SK-N-SH (cell line): ENCODE data around the gene CCNL2. TPM values are rescaled to one million over a fixed set of nuclear protein-coding genes. Genes with fewer than 3 reads are reported as not detected.

Source experiments
- CTCF ChIA-PET: fragments of 300-600, 350-600 bp; formaldehyde crosslinking; extraction: SDS; loops from one replicate; lab custom pipeline; 2021; lab: Yijun Ruan, JAX
- POLR2A ChIA-PET: fragments of 350-600 bp; sonication (Branson Sonifier 250); formaldehyde crosslinking; extraction: SDS; loops from one replicate; lab custom pipeline; 2020; ENCODE audit warnings: antibody characterized with exemption, inconsistent platforms; lab: Yijun Ruan, JAX
- DNase-seq: peaks from one replicate; pipeline ENCODE4 v3.0.0; 2012
- H2AFZ ChIP-seq: fragments of 200-600 bp; sonication (generic); 2 replicates; pipeline ENCODE4 v1.8.1; 2016; ENCODE audit warnings: antibody characterized with exemption, mild to moderate bottlenecking, low read depth
- H3F3A ChIP-seq: fragments of 200-600 bp; sonication (generic); replicated peaks from 2 replicates; pipeline ENCODE3; 2016; ENCODE audit warnings: antibody characterized with exemption, mild to moderate bottlenecking; ENCODE audit not compliant: insufficient read depth
- H3K27ac ChIP-seq, 2 experiments: fragments of 200-500 bp in 1 of 2; fragments of 200-600 bp in 1 of 2; sonication (Bioruptor generic) in 1 of 2; sonication (generic), shearing (Covaris generic) in 1 of 2; 2 replicates each; pipeline versions ENCODE4 v1.5.1 to v1.6.1; 2014 to 2016; ENCODE audit warnings: low read depth in 2 of 2, inconsistent platforms in 1 of 2, low read length in 1 of 2, mild to moderate bottlenecking in 1 of 2, mixed read lengths in 1 of 2
- H3K27me3 ChIP-seq: fragments of 200-600 bp; sonication (generic), shearing (Covaris generic); 2 replicates; pipeline ENCODE4 v1.6.1; 2016; ENCODE audit warnings: mixed run types; ENCODE audit not compliant: insufficient read depth
- H3K36me3 ChIP-seq, 2 experiments: fragments of 200-500 bp in 1 of 2; fragments of 200-600 bp in 1 of 2; sonication (Bioruptor generic) in 1 of 2; sonication (generic) in 1 of 2; replicated peaks in 1 of 2; 2 replicates each; pipeline versions ENCODE3 to v1.5.1; 2014 to 2016; ENCODE audit warnings: low read length in 1 of 2, mild to moderate bottlenecking in 1 of 2; ENCODE audit not compliant: insufficient read depth in 2 of 2, control insufficient read depth in 1 of 2
- H3K4me1 ChIP-seq, 2 experiments: fragments of 200-500 bp in 1 of 2; fragments of 200-600 bp in 1 of 2; sonication (Bioruptor generic) in 1 of 2; sonication (generic), shearing (Covaris generic) in 1 of 2; 2 replicates each; pipeline versions ENCODE4 v1.5.1 to v1.6.1; 2014 to 2016; ENCODE audit warnings: low read depth in 1 of 2, low read length in 1 of 2, mixed run types in 1 of 2; ENCODE audit not compliant: insufficient read depth in 2 of 2, control insufficient read depth in 1 of 2
- H3K4me2 ChIP-seq: fragments of 200-600 bp; sonication (generic), shearing (Covaris generic); 2 replicates; pipeline ENCODE4 v1.6.1; 2017; ENCODE audit warnings: mixed run types
- H3K4me3 ChIP-seq, 2 experiments: fragments of 200-500 bp in 1 of 2; fragments of 200-600 bp in 1 of 2; sonication (Bioruptor generic) in 1 of 2; sonication (generic), shearing (Covaris generic) in 1 of 2; 2 replicates each; pipeline versions ENCODE4 v1.5.1 to v1.8.1; 2014 to 2016; ENCODE audit warnings: low read depth in 2 of 2, inconsistent platforms in 1 of 2, low read length in 1 of 2, mild to moderate bottlenecking in 1 of 2, mixed read lengths in 1 of 2, moderate library complexity in 1 of 2
- H3K79me2 ChIP-seq: fragments of 200-600 bp; sonication (generic); 2 replicates; pipeline ENCODE4 v1.8.1; 2017; ENCODE audit warnings: mild to moderate bottlenecking; ENCODE audit not compliant: insufficient read depth
- H3K9ac ChIP-seq: fragments of 200-600 bp; sonication (generic); 2 replicates; pipeline ENCODE4 v1.6.1; 2017; ENCODE audit warnings: mixed run types
- H3K9me2 ChIP-seq: fragments of 200-600 bp; sonication (generic); 2 replicates; pipeline ENCODE4 v1.6.1; 2017; ENCODE audit warnings: mixed run types
- H3K9me3 ChIP-seq: fragments of 200-600 bp; sonication (generic); 2 replicates; pipeline ENCODE4 v1.6.1; 2017; ENCODE audit warnings: mixed run types, mild to moderate bottlenecking, moderate library complexity
- H4K20me1 ChIP-seq: fragments of 200-600 bp; sonication (generic); 2 replicates; pipeline ENCODE4 v1.6.1; 2017; ENCODE audit warnings: mild to moderate bottlenecking, mixed run types; ENCODE audit not compliant: insufficient read depth
- ELF1 ChIP-seq: IDR thresholded peaks from 2 replicates; pipeline ENCODE4 v1.4.0; 2012
- EP300 ChIP-seq, 2 experiments: IDR thresholded peaks; 2 replicates each; pipeline versions ENCODE4 v1.4.0 to v1.6.1; 2012; ENCODE audit warnings: borderline replicate concordance in 1 of 2, low read depth in 1 of 2, low read length in 1 of 2
- EZH2phosphoT487 ChIP-seq: fragments of 200-600 bp; sonication (generic); IDR thresholded peaks from 2 replicates; pipeline ENCODE4 v1.6.1; 2017; ENCODE audit warnings: low read depth, mixed run types, mild to moderate bottlenecking, antibody characterized with exemption, moderate library complexity, borderline replicate concordance
- FOXM1 ChIP-seq: IDR thresholded peaks from 2 replicates; pipeline ENCODE4 v1.4.0; 2012; ENCODE audit warnings: low read depth, mild to moderate bottlenecking
- GABPA ChIP-seq: IDR thresholded peaks from 2 replicates; pipeline ENCODE4 v1.4.0; 2012; ENCODE audit warnings: low read depth, mild to moderate bottlenecking
- MEF2A ChIP-seq: IDR thresholded peaks from 2 replicates; pipeline ENCODE4 v1.4.0; 2012; ENCODE audit warnings: low read depth, borderline replicate concordance
- MXI1 ChIP-seq: IDR thresholded peaks from 2 replicates; pipeline ENCODE4 v1.6.1; 2012; ENCODE audit warnings: mild to moderate bottlenecking, low read depth, low read length, improper control_type of control experiment
- RAD21 ChIP-seq: IDR thresholded peaks from 2 replicates; pipeline ENCODE4 v1.6.1; 2012; ENCODE audit warnings: mild to moderate bottlenecking, low read length
- RXRA ChIP-seq: IDR thresholded peaks from 2 replicates; pipeline ENCODE4 v1.4.0; 2012; ENCODE audit warnings: low read depth, mild to moderate bottlenecking, borderline replicate concordance
- TEAD4 ChIP-seq: IDR thresholded peaks from 2 replicates; pipeline ENCODE4 v1.4.0; 2012; ENCODE audit warnings: mild to moderate bottlenecking, borderline replicate concordance; ENCODE audit not compliant: insufficient read depth
- WGBS: methylation state at CpG from one replicate; pipeline ENCODE4 v1.1.6; 2017; ENCODE audit warnings: low lambda C conversion rate; 5-methylcytosine and 5-hydroxymethylcytosine counted together
- polyA plus RNA-seq, 3 experiments: library from polyadenylated mRNA; depleted of rRNA; stranded (reverse); fragments of >200 nt; gene quantifications; 2 replicates each; pipeline ENCODE4 v1.2.3, GENCODE V29; 2012
- TF ChIP-seq, protein P1 (sequence below): IDR thresholded peaks from 2 replicates; pipeline ENCODE4 v1.4.0; 2012; ENCODE audit warnings: low read depth
- TF ChIP-seq, protein P2 (sequence below): fragments of 200-600 bp; sonication (generic); IDR thresholded peaks from 2 replicates; pipeline ENCODE4 v1.6.1; 2017; ENCODE audit warnings: antibody characterized with exemption, mild to moderate bottlenecking, moderate library complexity
- TF ChIP-seq, protein P3 (sequence below): IDR thresholded peaks from 2 replicates; pipeline ENCODE4; 2012
- TF ChIP-seq, protein P4 (sequence below): IDR thresholded peaks from 2 replicates; pipeline ENCODE4 v1.6.1; 2012; ENCODE audit warnings: mild to moderate bottlenecking, low read depth, low read length, moderate library complexity

Gene CCNL2
- polyA plus RNA-seq, 1 of the 3 experiments (the other 2 are of a cell fraction) = 362 TPM

DNA sequence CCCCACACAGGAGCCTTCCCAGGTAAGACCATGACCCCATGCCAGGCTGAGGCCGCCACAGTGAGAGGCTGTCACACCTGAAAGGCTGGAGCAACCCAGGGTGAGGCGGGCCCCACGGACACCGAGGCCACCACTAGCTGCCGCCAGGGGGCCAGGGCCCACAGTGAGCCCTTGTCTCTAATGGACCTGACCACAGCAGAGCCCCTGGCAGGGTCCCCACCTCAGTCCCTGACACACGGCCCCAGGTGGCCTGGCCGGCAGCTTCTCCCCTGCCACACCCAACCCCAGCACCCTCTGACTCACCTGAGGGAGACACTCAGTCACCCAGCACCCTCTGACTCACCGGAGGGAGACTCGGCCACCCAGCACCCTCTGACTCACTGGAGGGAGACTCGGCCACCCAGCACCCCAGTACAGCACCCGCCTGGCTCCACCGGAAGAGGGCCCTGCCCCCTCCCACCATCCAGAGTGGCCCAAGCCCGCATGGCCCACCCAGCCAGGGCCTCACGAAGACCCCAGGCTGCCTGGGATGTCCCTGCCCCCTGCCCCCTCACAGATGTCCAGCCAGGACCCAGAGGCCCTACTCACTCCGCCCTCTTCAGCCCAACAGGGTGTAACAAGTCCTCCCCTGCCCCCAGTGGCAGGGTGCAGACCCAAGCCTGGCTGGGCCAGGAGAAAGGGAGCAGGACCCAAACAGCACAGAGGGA, 54.3 kb downstream of the CCNL2 start (continued):
- no peak for TF ChIP-seq GABPA
- TF ChIP-seq, protein P1, sequence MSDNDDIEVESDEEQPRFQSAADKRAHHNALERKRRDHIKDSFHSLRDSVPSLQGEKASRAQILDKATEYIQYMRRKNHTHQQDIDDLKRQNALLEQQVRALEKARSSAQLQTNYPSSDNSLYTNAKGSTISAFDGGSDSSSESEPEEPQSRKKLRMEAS = no peak
- no peak for TF ChIP-seq MXI1
- TF ChIP-seq, protein P2, sequence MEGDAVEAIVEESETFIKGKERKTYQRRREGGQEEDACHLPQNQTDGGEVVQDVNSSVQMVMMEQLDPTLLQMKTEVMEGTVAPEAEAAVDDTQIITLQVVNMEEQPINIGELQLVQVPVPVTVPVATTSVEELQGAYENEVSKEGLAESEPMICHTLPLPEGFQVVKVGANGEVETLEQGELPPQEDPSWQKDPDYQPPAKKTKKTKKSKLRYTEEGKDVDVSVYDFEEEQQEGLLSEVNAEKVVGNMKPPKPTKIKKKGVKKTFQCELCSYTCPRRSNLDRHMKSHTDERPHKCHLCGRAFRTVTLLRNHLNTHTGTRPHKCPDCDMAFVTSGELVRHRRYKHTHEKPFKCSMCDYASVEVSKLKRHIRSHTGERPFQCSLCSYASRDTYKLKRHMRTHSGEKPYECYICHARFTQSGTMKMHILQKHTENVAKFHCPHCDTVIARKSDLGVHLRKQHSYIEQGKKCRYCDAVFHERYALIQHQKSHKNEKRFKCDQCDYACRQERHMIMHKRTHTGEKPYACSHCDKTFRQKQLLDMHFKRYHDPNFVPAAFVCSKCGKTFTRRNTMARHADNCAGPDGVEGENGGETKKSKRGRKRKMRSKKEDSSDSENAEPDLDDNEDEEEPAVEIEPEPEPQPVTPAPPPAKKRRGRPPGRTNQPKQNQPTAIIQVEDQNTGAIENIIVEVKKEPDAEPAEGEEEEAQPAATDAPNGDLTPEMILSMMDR = peak; percentile 57
- TF ChIP-seq RAD21 = peak; percentile 38
- no peak for TF ChIP-seq EZH2phosphoT487

DNA sequence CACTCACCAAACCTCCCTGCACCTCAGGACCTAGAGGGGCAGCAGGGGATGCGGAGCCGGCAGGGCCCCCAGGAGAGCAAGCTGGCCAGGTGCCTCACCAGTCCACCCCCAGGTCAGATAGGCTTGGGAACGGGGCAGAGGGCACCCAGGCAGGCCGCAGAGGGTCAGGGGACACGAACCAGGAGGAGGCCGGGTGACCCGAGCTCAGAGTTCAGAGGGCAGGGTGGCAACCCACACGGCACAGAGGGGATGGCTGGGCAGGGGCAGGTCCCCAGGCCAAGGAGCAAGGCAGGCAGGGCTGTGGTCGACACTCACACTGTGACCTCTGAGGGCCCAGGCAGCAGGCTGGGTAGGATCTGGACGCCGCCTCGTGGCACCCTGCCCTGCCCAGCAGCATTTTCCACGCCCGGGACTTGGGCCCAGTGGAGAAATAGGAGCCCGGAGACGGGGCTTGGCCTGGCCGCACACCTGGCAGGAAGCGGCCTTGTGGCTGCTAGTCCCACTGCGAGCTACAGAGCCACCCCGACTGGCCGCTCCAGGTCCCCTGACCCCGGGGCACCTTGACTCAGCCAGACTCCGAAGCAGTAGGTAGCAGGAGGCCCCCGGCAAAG, 55.2 kb downstream of the CCNL2 start:
- Histone ChIP-seq H3K9me2 (no peaks in the 10 kb centered on the region), H3K27me3 (no peaks in the 10 kb centered on the region), H3K79me2 (peaks cover 47% of the 10 kb centered on the region), H3K9me3 (no peaks in the 10 kb centered on the region), H3K4me2 (no peak overlapping the region), H3K4me3 (no peak overlapping the region), H2AFZ (no peak overlapping the region), H3K27ac (no peak overlapping the region), H3K9ac (no peak overlapping the region), H4K20me1 (peaks cover 50% of the 10 kb centered on the region), H3F3A (no peaks in the 10 kb centered on the region), H3K4me1 (peaks cover 0 to 19% of the 10 kb centered on the region in 2 experiments; a peak in 1 of 4 replicates), H3K36me3 (peaks cover 0 to 7% of the 10 kb centered on the region in 2 experiments)
- TF ChIP-seq, protein P3, sequence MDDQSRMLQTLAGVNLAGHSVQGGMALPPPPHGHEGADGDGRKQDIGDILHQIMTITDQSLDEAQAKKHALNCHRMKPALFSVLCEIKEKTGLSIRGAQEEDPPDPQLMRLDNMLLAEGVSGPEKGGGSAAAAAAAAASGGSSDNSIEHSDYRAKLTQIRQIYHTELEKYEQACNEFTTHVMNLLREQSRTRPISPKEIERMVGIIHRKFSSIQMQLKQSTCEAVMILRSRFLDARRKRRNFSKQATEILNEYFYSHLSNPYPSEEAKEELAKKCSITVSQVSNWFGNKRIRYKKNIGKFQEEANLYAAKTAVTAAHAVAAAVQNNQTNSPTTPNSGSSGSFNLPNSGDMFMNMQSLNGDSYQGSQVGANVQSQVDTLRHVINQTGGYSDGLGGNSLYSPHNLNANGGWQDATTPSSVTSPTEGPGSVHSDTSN = no peak
- TF ChIP-seq TEAD4 (no peak), RXRA (no peak), MEF2A (no peak), MXI1 (no peak), FOXM1 (no peak), EP300 (IDR thresholded peaks at IDR 0.05; ENCODE audit: borderline replicate concordance in 1 of 2, low read depth in 1 of 2, low read length in 1 of 2) (no peak), ELF1 (no peak)
- TF ChIP-seq, protein P4, sequence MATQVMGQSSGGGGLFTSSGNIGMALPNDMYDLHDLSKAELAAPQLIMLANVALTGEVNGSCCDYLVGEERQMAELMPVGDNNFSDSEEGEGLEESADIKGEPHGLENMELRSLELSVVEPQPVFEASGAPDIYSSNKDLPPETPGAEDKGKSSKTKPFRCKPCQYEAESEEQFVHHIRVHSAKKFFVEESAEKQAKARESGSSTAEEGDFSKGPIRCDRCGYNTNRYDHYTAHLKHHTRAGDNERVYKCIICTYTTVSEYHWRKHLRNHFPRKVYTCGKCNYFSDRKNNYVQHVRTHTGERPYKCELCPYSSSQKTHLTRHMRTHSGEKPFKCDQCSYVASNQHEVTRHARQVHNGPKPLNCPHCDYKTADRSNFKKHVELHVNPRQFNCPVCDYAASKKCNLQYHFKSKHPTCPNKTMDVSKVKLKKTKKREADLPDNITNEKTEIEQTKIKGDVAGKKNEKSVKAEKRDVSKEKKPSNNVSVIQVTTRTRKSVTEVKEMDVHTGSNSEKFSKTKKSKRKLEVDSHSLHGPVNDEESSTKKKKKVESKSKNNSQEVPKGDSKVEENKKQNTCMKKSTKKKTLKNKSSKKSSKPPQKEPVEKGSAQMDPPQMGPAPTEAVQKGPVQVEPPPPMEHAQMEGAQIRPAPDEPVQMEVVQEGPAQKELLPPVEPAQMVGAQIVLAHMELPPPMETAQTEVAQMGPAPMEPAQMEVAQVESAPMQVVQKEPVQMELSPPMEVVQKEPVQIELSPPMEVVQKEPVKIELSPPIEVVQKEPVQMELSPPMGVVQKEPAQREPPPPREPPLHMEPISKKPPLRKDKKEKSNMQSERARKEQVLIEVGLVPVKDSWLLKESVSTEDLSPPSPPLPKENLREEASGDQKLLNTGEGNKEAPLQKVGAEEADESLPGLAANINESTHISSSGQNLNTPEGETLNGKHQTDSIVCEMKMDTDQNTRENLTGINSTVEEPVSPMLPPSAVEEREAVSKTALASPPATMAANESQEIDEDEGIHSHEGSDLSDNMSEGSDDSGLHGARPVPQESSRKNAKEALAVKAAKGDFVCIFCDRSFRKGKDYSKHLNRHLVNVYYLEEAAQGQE = no peak
- WGBS = 96% methylated on average over 9 of the region's 24 CpGs
- no peak for DNase-seq
- CTCF ChIA-PET = interaction anchor here (0.9 to 4.8 kb wide), 7 partner anchors 9 to 31 kb away, joined by 3 to 34 read pairs (median 5); partner anchors contain the start of genes CPTP, INTS11 and TAS1R3
- POLR2A ChIA-PET = no interaction called here
